Transverse colon (tissue), 4 donors: ENCODE results near the gene TRAF3. TPM values are rescaled to one million over a fixed set of nuclear protein-coding genes. Genes with fewer than 3 reads are reported as not detected.

ENCODE experiments used
- DNase-seq: peaks from one replicate; pipeline ENCODE4 v3.0.0-alpha.2; 2019
- H3K27ac ChIP-seq, 4 donors: fragments of 200-600 bp; sonication (generic); 2 replicates each; pipeline ENCODE4 v1.5.1; 2016 to 2018; ENCODE audit warnings: inconsistent platforms in 4 of 4
- H3K27me3 ChIP-seq: fragments of 200-600 bp; sonication (generic); 2 replicates; pipeline ENCODE4 v1.5.1; 2017; ENCODE audit warnings: inconsistent platforms
- H3K36me3 ChIP-seq, 4 donors: fragments of 200-600 bp; sonication (generic); 2 replicates each; pipeline ENCODE4 v1.5.1; 2017 to 2019; ENCODE audit warnings: inconsistent platforms in 4 of 4
- H3K4me1 ChIP-seq, 4 donors: fragments of 200-600 bp; sonication (generic); 2 replicates each; pipeline ENCODE4 v1.5.1; 2017 to 2020; ENCODE audit warnings: inconsistent platforms in 4 of 4
- H3K4me3 ChIP-seq, 4 donors: fragments of 200-600 bp; sonication (generic); 1 replicate in 1 of 4; 2 replicates in 3 of 4; pipeline versions ENCODE4 v1.5.1 to v1.6.1; 2017 to 2019; ENCODE audit warnings: inconsistent platforms in 4 of 4
- H3K9me3 ChIP-seq, 2 donors: fragments of 200-600 bp; sonication (generic); 2 replicates each; pipeline ENCODE4 v1.5.1; 2017 to 2019; ENCODE audit warnings: inconsistent platforms in 2 of 2
- CTCF ChIP-seq, 5 experiments: fragments of 200-600 bp in 3 of 5; fragments of 450-650 bp in 2 of 5; sonication (generic) in 3 of 5; IDR thresholded peaks; 1 replicate in 2 of 5; 2 replicates in 3 of 5; pipeline ENCODE4 v1.5.1; 2016 to 2017; ENCODE audit warnings: antibody characterized with exemption in 5 of 5, inconsistent platforms in 3 of 5, mild to moderate bottlenecking in 2 of 5, moderate library complexity in 1 of 5
- EP300 ChIP-seq: sonication (generic); formaldehyde crosslinking; IDR thresholded peaks from one replicate; pipeline ENCODE4 v1.6.1; 2017; ENCODE audit warnings: antibody characterized with exemption, low read depth
- POLR2A ChIP-seq: fragments of 450-650 bp; IDR thresholded peaks from one replicate; pipeline ENCODE4 v1.6.1; 2016; ENCODE audit warnings: antibody characterized with exemption, mild to moderate bottlenecking, moderate library complexity
- POLR2AphosphoS5 ChIP-seq, 3 donors: sonication (generic); formaldehyde crosslinking; IDR thresholded peaks; one replicate each; pipeline ENCODE4 v1.6.1; 2016; ENCODE audit warnings: antibody characterized with exemption in 3 of 3
- WGBS, 2 donors: methylation state at CpG; one replicate each; pipeline ENCODE4 v1.1.5; 2018; ENCODE audit warnings: low coverage in 1 of 2; 5-methylcytosine and 5-hydroxymethylcytosine counted together
- in situ Hi-C, 4 donors: fragments of 200-750 bp; cut with MboI; loops; one replicate each; pipeline versions ENCODE4 v1.15.0 to v1.15.1; 2017; ENCODE audit warnings: low sequenced_read_pairs in 3 of 4, low pct_ligation_motif_present in 1 of 4, low pct_unique_long_range_greater_than_20kb in 1 of 4
- intact Hi-C: fragments of 100-400 bp; cut with DNase I; formaldehyde crosslinking; loops from one replicate; pipeline ENCODE4 v1.15.1; 2023; ENCODE audit warnings: low total_unique reads
- total RNA-seq, 4 donors: library from RNA; depleted of rRNA; stranded (reverse); fragments of >200 nt; gene quantifications; one replicate each; pipeline ENCODE4 v1.1.0, GENCODE V29; 2016

The TRAF3 gene
- total RNA-seq, 4 donors from 2014 or later = 18.7 to 28.9 (median 25.0) TPM

GRCh38 chr14:102733326-102733725, 43.9 kb upstream of the TRAF3 start:
- H3K4me3 ChIP-seq = no peak overlapping the region
- in situ Hi-C loops = no loop called here
- WGBS, 2 donors = 87% methylated on average over 11 of the region's 11 CpGs; no CpG with 5 or more reads in 1 of the 2 donors
- H3K27me3 ChIP-seq = no peaks in the 10 kb centered on the region
- H3K27ac ChIP-seq = no peak overlapping the region
- H3K9me3 ChIP-seq = no peaks in the 10 kb centered on the region
- H3K36me3 ChIP-seq = peaks cover 0 to 7% (median 0%) of the 10 kb centered on the region in 4 donors
- intact Hi-C loops = no loop called here
- no peaks in the 10 kb centered on the region for H3K4me1 ChIP-seq
- no peak for TF ChIP-seq CTCF (IDR thresholded peaks at IDR 0.05)
- TF ChIP-seq POLR2AphosphoS5 (IDR thresholded peaks at IDR 0.05) = no peak
- no peak for TF ChIP-seq EP300
- no peak for TF ChIP-seq POLR2A
- DNase-seq = no peak

- H3K27me3 ChIP-seq = no peaks in the 10 kb centered on the region
- no peaks in the 10 kb centered on the region for H3K36me3 ChIP-seq
- no peak for TF ChIP-seq POLR2A
- TF ChIP-seq CTCF (IDR thresholded peaks at IDR 0.05) = no peak
- TF ChIP-seq EP300 = no peak
- no peak for TF ChIP-seq POLR2AphosphoS5 (IDR thresholded peaks at IDR 0.05)
- WGBS, 2 donors = 91 to 94% methylated on average over 3 to 12 of the region's 12 CpGs
- intact Hi-C loops = no loop called here
- no peak overlapping the region for H3K4me3 ChIP-seq
- no peaks in the 10 kb centered on the region for H3K4me1 ChIP-seq
- no peak overlapping the region for H3K27ac ChIP-seq
- DNase-seq = no peak
- in situ Hi-C loops = no loop called here
- H3K9me3 ChIP-seq = no peaks in the 10 kb centered on the region
Observed at GRCh38 chr14:102734436-102734835, 42.8 kb upstream of the TRAF3 start.

- peaks cover 4 to 11% of the 10 kb centered on the region in 2 donors for H3K9me3 ChIP-seq
- no peak overlapping the region for H3K4me3 ChIP-seq
- WGBS, 2 donors = 97% methylated on average over 3 of the region's 3 CpGs; no CpG with 5 or more reads in 1 of the 2 donors
- no peak for TF ChIP-seq POLR2AphosphoS5 (IDR thresholded peaks at IDR 0.05)
- no peak for TF ChIP-seq POLR2A
- no peak for TF ChIP-seq EP300
- no peak for TF ChIP-seq CTCF (IDR thresholded peaks at IDR 0.05)
- no peaks in the 10 kb centered on the region for H3K27me3 ChIP-seq
- DNase-seq = no peak
- intact Hi-C loops (no loop called here), in situ Hi-C loops (no loop called here)
- no peak overlapping the region for H3K27ac ChIP-seq
- no peaks in the 10 kb centered on the region for H3K4me1 ChIP-seq
- H3K36me3 ChIP-seq = no peaks in the 10 kb centered on the region
Observed at GRCh38 chr14:102736956-102737355, 40.3 kb upstream of the TRAF3 start.

GRCh38 chr14:102737402-102738372, 39.6 kb upstream of the TRAF3 start:
- 94% methylated on average over 14 of the region's 18 CpGs; no CpG with 5 or more reads in 1 of the 2 donors for WGBS, 2 donors
- Histone ChIP-seq H3K36me3 (no peaks in the 10 kb centered on the region), H3K27ac (no peak overlapping the region), H3K4me3 (no peak overlapping the region), H3K9me3 (peaks cover 9 to 15% of the 10 kb centered on the region in 2 donors), H3K27me3 (no peaks in the 10 kb centered on the region), H3K4me1 (no peaks in the 10 kb centered on the region)
- intact Hi-C loops (no loop called here), in situ Hi-C loops (no loop called here)
- TF ChIP-seq POLR2A = no peak
- TF ChIP-seq EP300 = no peak
- no peak for TF ChIP-seq CTCF (IDR thresholded peaks at IDR 0.05)
- TF ChIP-seq POLR2AphosphoS5 (IDR thresholded peaks at IDR 0.05) = no peak
- DNase-seq = no peak
